Subcutaneous abdominal adipose tissue (tissue), 5 donors: Measurements from ENCODE around the gene QSOX2.

Source experiments
- H3K27ac ChIP-seq: one replicate; pipeline ENCODE4 v1.7.0; 2013; ENCODE audit warnings: low read depth, mild to moderate bottlenecking, inconsistent platforms, low read length, moderate library complexity
- H3K27me3 ChIP-seq, 5 donors: one replicate each; pipeline ENCODE4 v1.7.0; 2013; ENCODE audit warnings: low read length in 5 of 5, inconsistent platforms in 1 of 5; ENCODE audit not compliant: control insufficient read depth in 5 of 5, insufficient read depth in 4 of 5
- H3K36me3 ChIP-seq, 5 donors: one replicate each; pipeline ENCODE4 v1.7.0; 2013; ENCODE audit warnings: low read length in 5 of 5; ENCODE audit not compliant: control insufficient read depth in 5 of 5, insufficient read depth in 5 of 5
- H3K4me1 ChIP-seq, 5 donors: one replicate each; pipeline ENCODE4 v1.7.0; 2013; ENCODE audit warnings: low read length in 5 of 5, mild to moderate bottlenecking in 3 of 5, moderate library complexity in 1 of 5; ENCODE audit not compliant: control insufficient read depth in 5 of 5, insufficient read depth in 5 of 5
- H3K4me3 ChIP-seq, 5 donors: one replicate each; pipeline ENCODE4 v1.7.0; 2013; ENCODE audit warnings: low read length in 5 of 5, low read depth in 1 of 5
- H3K9ac ChIP-seq, 5 donors: one replicate each; pipeline ENCODE4 v1.7.0; 2013; ENCODE audit warnings: low read length in 5 of 5, mild to moderate bottlenecking in 4 of 5, moderate library complexity in 3 of 5
- H3K9me3 ChIP-seq, 5 donors: one replicate each; pipeline ENCODE4 v1.7.0; 2013; ENCODE audit warnings: low read length in 5 of 5; ENCODE audit not compliant: control insufficient read depth in 5 of 5
- donor health status: healthy.
- donor health status: healthy.
- donor health status: healthy.
- donor health status: healthy.
- donor health status: healthy.

Gene QSOX2

GRCh38 chr9:136282272-136282861 is 36.8 kb upstream of the QSOX2 start:
- Histone ChIP-seq H3K4me1 (peaks cover 0 to 10% (median 7%) of the 10 kb centered on the region in 5 donors), H3K27ac (no peak overlapping the region), H3K9me3 (peaks cover 0 to 10% (median 9%) of the 10 kb centered on the region in 5 donors), H3K36me3 (no peaks in the 10 kb centered on the region), H3K4me3 (no peak overlapping the region), H3K27me3 (peaks cover 14 to 53% (median 44%) of the 10 kb centered on the region in 5 donors), H3K9ac (no peak overlapping the region)

DNA sequence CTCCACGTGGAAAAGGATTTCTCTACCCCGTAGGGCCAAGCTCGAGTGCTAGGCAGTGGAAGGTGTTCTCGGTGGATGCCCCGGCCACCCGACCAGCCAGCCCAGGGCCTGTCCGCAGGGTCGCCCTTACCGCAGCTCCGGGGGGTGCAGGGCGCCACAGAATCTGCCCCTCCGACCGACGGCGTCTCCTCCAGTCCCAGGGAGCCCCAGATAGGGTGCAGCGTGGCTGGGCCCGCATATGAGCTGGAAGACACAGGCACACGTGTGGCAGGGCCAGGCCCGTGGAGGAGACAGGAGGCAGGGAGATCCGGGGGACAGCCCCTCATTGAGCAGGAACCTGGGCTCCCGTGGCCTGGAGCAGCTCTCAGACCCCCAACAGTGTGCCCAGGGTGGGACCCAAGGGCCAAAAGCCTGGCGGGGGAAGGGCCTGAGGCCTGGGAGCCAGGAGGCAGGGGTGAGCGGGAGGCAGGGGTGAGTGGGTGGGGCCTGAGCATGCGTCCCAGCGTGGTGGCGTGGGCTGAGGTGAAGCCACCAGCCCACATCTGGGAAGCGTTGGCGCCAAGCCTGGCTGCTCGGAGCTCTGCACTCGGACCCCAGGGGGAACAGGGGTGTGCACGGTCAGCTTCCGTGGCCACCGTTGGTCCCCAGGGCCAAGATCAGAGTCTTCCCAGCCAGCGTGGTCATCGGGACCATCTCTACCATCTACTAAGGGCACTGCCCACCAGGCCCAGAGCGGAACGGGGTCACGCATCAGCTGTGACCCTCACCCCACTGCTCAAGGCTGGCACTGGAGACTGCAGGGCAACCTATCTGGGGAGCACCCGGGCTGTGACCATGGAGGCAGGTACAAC is 36.0 kb upstream of the QSOX2 start:
- H3K27me3 ChIP-seq, result peaks cover 18 to 49% (median 44%) of the 10 kb centered on the region in 5 donors
- H3K9ac ChIP-seq, result no peak overlapping the region
- H3K27ac ChIP-seq, result no peak overlapping the region
- H3K4me1 ChIP-seq, result peaks cover 0 to 10% (median 7%) of the 10 kb centered on the region in 5 donors
- H3K36me3 ChIP-seq, result no peaks in the 10 kb centered on the region
- H3K4me3 ChIP-seq, result no peak overlapping the region
- peaks cover 0 to 10% (median 9%) of the 10 kb centered on the region in 5 donors for H3K9me3 ChIP-seq

DNA sequence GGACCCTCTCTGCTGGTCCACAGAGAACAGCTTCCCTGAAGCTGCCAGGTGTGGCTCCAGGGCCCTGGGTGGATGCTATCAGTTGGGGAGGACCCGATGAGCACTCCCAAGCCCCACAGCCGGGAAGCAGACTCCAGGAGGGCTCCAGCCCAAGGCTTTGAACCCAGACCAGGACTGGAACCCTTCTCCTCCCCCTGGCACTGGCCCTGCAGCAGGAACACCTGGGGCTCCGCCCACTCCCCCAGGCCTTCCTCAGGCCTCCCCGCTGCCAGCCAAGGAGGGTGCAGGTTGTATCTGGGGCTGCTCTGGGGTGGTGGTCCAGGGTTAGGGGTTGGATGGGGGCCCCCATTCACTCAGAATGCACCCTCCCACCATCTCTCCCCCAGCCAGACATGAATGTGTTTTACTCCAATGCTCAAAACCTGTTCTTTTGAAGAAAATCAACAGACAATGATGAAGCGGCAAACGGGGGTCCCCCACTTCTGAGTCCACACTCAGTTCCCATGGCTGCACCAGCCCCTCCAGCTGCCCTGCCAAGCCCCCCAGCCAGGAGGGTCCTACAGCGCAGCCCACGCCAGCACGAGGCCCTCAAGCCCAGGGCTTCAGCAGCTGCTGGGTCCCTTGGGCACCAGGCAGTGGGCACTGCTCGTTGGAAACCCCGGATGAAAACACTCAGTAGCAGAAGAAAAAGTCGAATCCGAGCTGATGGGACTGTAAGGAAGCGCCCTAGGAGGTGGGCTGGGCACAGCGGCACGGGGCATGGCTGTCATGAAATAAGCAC is 35.1 kb upstream of the QSOX2 start:
- Histone ChIP-seq H3K36me3 (no peaks in the 10 kb centered on the region), H3K9ac (no peak overlapping the region), H3K4me1 (peaks cover 0 to 10% (median 7%) of the 10 kb centered on the region in 5 donors), H3K27me3 (peaks cover 18 to 47% (median 45%) of the 10 kb centered on the region in 5 donors), H3K27ac (no peak overlapping the region), H3K9me3 (peaks cover 0 to 10% (median 9%) of the 10 kb centered on the region in 5 donors), H3K4me3 (no peak overlapping the region)

DNA sequence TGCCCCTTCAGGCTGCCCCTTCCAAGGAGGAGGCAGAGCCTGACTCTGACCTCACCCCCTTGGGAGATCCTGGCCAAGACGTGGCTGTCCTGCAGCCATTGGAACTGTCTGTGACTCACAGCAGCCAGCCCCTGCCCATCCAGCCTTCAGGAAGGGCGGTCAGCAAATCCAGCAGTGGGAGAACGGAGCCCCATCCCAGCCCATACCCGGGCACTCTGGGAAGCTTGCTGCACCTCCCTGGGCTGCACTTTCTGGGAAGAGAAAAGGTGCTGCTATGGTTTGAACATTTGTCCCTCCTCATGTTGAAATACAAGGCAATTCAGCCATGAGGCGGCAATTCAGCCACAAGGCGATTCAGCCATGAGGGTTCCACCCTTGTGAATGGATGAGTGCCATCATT is 33.9 kb upstream of the QSOX2 start:
- peaks cover 23 to 49% (median 47%) of the 10 kb centered on the region in 5 donors for H3K27me3 ChIP-seq
- no peak overlapping the region for H3K4me3 ChIP-seq
- H3K36me3 ChIP-seq, result no peaks in the 10 kb centered on the region
- peaks cover 0 to 10% (median 7%) of the 10 kb centered on the region in 5 donors for H3K4me1 ChIP-seq
- H3K27ac ChIP-seq, result no peak overlapping the region
- peaks cover 0 to 10% (median 9%) of the 10 kb centered on the region in 5 donors for H3K9me3 ChIP-seq
- H3K9ac ChIP-seq, result no peak overlapping the region

DNA sequence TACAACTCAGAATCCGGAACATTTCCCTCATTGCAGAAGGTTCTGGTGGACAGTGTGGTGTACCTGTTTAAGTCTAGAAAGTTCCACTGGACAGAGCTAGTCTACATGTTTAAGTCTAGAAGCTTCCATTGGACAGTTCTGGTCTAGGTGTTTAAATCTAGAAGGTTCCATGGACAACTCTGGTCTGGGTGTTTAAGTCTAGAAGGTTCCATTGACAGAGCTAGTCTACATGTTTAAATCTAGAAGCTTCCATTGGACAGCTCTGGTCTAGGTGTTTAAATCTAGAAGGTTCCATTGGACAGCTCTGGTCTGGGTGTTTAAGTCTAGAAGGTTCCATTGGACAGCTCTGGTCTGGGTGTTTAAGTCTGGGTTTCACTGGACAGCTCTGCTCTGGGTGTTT is 33.3 kb upstream of the QSOX2 start:
- peaks cover 0 to 8% (median 7%) of the 10 kb centered on the region in 5 donors for H3K4me1 ChIP-seq
- peaks cover 0 to 10% (median 9%) of the 10 kb centered on the region in 5 donors for H3K9me3 ChIP-seq
- H3K9ac ChIP-seq, result no peak overlapping the region
- H3K27me3 ChIP-seq, result peaks cover 26 to 52% (median 45%) of the 10 kb centered on the region in 5 donors
- no peak overlapping the region for H3K27ac ChIP-seq
- no peak overlapping the region for H3K4me3 ChIP-seq
- H3K36me3 ChIP-seq, result no peaks in the 10 kb centered on the region

DNA sequence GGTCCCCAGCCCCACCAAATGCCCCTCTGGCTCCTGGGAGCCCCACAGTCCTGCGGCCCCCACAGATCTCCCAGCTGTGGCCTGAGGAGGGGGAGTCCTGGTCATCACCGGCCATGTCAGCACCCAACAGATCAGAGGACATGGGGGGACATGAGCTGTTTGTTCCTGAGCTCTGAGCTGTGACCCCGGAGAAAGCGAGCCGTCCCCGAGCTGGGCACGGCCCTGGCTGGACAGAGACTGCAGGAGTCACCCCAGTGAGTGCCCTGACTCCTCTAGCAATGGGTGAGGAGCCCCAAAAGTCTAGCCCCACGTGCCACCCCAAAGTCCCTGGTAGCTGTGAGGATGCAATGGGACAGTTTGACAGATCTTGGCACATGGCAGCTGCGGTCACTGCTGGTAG is 32.6 kb upstream of the QSOX2 start:
- Histone ChIP-seq H3K4me1 (peaks cover 0 to 2% (median 2%) of the 10 kb centered on the region in 5 donors), H3K27me3 (peaks cover 26 to 54% (median 45%) of the 10 kb centered on the region in 5 donors), H3K36me3 (no peaks in the 10 kb centered on the region), H3K9ac (no peak overlapping the region), H3K27ac (no peak overlapping the region), H3K9me3 (peaks cover 0 to 10% (median 9%) of the 10 kb centered on the region in 5 donors), H3K4me3 (no peak overlapping the region)

DNA sequence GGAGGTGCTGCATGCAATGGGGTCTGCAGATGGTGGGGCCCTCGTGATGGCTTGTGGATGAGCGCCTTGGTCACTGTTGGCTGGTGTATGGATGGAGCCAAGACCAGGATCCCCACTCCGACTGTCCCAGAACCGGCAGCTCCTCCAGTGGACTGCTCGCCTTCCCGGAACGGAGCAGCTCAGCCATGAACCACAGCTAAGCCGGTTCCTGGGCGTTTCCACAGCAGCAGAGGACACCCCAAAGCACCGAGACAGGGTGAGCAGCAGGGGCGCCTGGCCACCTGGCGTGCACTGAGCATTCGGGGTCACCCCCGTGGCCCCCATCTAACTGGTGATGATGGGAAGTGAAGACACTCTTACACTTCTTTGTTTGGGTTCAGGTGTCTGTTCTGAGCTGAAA is 32.1 kb upstream of the QSOX2 start:
- Histone ChIP-seq H3K27ac (no peak overlapping the region), H3K27me3 (peaks cover 26 to 54% (median 45%) of the 10 kb centered on the region in 5 donors), H3K36me3 (no peaks in the 10 kb centered on the region), H3K4me3 (no peak overlapping the region), H3K9ac (no peak overlapping the region), H3K4me1 (no peaks in the 10 kb centered on the region), H3K9me3 (peaks cover 0 to 10% (median 9%) of the 10 kb centered on the region in 5 donors)

- H3K4me3 ChIP-seq, result no peak overlapping the region
- no peaks in the 10 kb centered on the region for H3K36me3 ChIP-seq
- no peak overlapping the region for H3K9ac ChIP-seq
- H3K27ac ChIP-seq, result no peak overlapping the region
- H3K27me3 ChIP-seq, result peaks cover 26 to 47% (median 36%) of the 10 kb centered on the region in 5 donors
- H3K9me3 ChIP-seq, result peaks cover 0 to 10% (median 9%) of the 10 kb centered on the region in 5 donors
- no peaks in the 10 kb centered on the region for H3K4me1 ChIP-seq
These were observed 31.1 kb upstream of the QSOX2 start for GRCh38 chr9:136276716-136277115.

DNA sequence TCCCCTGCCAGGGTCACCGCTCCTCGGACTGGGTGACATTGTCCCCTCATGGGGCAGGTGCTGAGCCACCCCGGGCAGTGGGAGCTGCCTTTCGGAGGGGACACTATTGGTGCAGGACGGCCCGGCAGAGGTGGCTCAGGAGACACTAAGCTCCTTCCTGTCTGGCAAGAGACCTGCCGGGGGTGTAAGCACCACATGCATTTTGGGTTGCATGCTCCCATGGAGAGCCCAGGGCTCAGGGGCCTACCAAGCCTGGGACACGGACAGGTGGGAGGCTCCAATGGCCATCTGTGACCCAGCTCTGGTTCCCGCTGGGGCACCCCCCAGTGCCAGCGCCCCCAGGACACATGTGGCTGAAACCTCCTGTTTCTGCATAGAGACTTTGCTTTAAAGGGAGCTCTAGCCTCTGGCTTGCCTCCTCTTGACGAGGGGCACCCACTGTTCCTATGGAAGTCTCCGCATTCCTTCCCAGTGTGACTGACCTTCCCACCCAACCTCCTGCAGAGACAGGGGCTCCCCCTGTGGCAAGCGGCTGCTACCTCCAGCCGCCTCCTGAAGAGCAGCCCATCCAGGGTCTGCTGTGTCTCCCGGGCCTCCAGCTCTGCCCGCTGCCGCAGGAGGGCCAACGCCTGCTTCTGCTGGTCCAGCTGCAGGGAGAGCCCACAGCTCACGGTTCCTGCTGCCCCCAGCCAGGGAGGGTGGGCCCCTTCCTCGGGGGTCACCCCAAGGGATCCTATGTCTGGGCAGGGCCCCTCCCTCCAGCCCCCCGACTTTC is 30.2 kb upstream of the QSOX2 start:
- H3K27me3 ChIP-seq, result peaks cover 26 to 44% (median 36%) of the 10 kb centered on the region in 5 donors

More for the DNA sequence above, 30.2 kb upstream of the QSOX2 start:
- Histone ChIP-seq H3K4me1 (no peaks in the 10 kb centered on the region), H3K4me3 (no peak overlapping the region), H3K36me3 (no peaks in the 10 kb centered on the region), H3K9me3 (peaks cover 0 to 10% (median 9%) of the 10 kb centered on the region in 5 donors), H3K9ac (no peak overlapping the region), H3K27ac (no peak overlapping the region)
